Measurements from ENCODE around the gene TNFRSF6B.

TNFRSF6B gene

GRCh38 chr20:63651942-63652191 lies 44.6 kb upstream of the TNFRSF6B start:
- TF ChIP-seq SPI1 (IDR thresholded peaks at IDR 0.05; ENCODE audit: borderline replicate concordance, low read depth) (no peak), GABPA (IDR thresholded peaks at IDR 0.05; ENCODE audit: low read depth) (no peak)
- H3K4me3 ChIP-seq (replicated peaks; ENCODE audit: insufficient read depth, low read length), result no peak overlapping the region
- DNase-seq (ENCODE audit: low read depth in 1 of 2, low spot score in 1 of 2), result no peak
- H3K27ac ChIP-seq (replicated peaks), result no peak overlapping the region
- peaks cover 8% of the 10 kb centered on the region for H3K27me3 ChIP-seq (ENCODE audit: insufficient read depth, poor library complexity, severe bottlenecking)

DNA sequence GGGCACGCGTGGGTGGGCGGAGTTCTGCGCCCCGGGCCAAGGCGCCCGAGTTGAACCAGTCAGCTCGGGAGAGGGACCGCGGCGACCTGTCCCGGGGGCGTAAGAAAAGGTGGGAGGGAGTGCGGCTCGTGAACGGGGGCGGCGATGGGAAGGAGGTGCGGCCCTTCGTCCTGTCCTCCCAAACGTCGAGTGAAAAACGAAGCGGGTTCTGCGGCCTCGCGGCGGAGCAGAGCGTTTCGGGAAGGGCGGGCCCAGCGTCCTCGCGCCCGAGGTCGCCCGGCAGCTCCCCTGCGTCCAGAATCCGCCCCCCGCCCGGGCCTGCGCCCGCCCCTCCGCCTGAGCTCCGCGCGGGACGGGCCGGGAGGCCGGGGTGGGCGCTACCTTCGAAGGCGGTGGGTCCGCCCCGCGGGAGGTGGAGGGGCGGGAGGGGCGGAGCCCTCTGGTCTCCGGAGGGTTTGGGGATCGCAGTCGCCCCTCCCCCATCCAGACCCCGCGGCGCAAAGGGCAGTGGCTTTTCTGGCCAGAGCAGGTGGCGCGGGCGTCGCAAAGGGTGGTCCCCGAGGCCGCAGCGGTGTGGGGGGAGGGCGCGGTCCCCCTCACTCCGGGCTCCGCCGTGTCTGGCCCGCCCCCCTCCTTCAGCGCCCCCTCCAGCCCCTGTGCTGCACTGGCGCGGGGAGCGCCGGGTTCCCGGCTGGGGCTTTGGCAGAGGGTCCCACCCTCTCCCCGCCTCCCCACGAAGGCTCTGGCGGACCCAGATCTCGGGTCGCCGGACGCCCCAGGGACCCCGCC lies 44.1 kb upstream of the TNFRSF6B start:
- no peak overlapping the region for H3K4me3 ChIP-seq (replicated peaks; ENCODE audit: insufficient read depth, low read length)

GRCh38 chr20:63653041-63653973 lies 43.1 kb upstream of the TNFRSF6B start, which contains the start of gene STMN3:
TSS of gene STMN3 (minus strand) at chr20:63653424. CDS start at chr20:63653345, 79 bp downstream.
- peak within 1 kb of the TSS; percentile 16; the same call in 1 of the 2 replicates for H3K4me3 ChIP-seq (replicated peaks; ENCODE audit: insufficient read depth, low read length)
- peaks cover 8% of the 10 kb centered on the region for H3K27me3 ChIP-seq (ENCODE audit: insufficient read depth, poor library complexity, severe bottlenecking)
- no peak within 1 kb of the TSS for H3K27ac ChIP-seq (replicated peaks)
- 0 out of 2 replicates have a peak, but pooled peaks have one; percentile 40 for TF ChIP-seq GABPA (IDR thresholded peaks at IDR 0.05; ENCODE audit: low read depth)
- TF ChIP-seq, protein P1, sequence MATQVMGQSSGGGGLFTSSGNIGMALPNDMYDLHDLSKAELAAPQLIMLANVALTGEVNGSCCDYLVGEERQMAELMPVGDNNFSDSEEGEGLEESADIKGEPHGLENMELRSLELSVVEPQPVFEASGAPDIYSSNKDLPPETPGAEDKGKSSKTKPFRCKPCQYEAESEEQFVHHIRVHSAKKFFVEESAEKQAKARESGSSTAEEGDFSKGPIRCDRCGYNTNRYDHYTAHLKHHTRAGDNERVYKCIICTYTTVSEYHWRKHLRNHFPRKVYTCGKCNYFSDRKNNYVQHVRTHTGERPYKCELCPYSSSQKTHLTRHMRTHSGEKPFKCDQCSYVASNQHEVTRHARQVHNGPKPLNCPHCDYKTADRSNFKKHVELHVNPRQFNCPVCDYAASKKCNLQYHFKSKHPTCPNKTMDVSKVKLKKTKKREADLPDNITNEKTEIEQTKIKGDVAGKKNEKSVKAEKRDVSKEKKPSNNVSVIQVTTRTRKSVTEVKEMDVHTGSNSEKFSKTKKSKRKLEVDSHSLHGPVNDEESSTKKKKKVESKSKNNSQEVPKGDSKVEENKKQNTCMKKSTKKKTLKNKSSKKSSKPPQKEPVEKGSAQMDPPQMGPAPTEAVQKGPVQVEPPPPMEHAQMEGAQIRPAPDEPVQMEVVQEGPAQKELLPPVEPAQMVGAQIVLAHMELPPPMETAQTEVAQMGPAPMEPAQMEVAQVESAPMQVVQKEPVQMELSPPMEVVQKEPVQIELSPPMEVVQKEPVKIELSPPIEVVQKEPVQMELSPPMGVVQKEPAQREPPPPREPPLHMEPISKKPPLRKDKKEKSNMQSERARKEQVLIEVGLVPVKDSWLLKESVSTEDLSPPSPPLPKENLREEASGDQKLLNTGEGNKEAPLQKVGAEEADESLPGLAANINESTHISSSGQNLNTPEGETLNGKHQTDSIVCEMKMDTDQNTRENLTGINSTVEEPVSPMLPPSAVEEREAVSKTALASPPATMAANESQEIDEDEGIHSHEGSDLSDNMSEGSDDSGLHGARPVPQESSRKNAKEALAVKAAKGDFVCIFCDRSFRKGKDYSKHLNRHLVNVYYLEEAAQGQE (IDR thresholded peaks at IDR 0.05; ENCODE audit: insufficient replicate concordance, low read depth), result peak; percentile 96
- TF ChIP-seq POLR2AphosphoS5 (IDR thresholded peaks at IDR 0.05; ENCODE audit: low read depth), result peak; percentile 40; the same call in 1 of the 2 replicates
- no peak for TF ChIP-seq SPI1 (IDR thresholded peaks at IDR 0.05; ENCODE audit: borderline replicate concordance, low read depth)
- no peak for TF ChIP-seq CTCF (IDR thresholded peaks at IDR 0.05; ENCODE audit: insufficient read depth, low read length)
- DNase-seq (ENCODE audit: low read depth in 1 of 2, low spot score in 1 of 2), result peak; percentile 83 to 91

More for the DNA sequence above, 44.1 kb upstream of the TNFRSF6B start:
- no peak overlapping the region for H3K27ac ChIP-seq (replicated peaks)
- no peak for DNase-seq (ENCODE audit: low read depth in 1 of 2, low spot score in 1 of 2)
- no peak for TF ChIP-seq CTCF (IDR thresholded peaks at IDR 0.05; ENCODE audit: insufficient read depth, low read length)
- no peak for TF ChIP-seq GABPA (IDR thresholded peaks at IDR 0.05; ENCODE audit: low read depth)
- TF ChIP-seq, protein P1 (IDR thresholded peaks at IDR 0.05; ENCODE audit: insufficient replicate concordance, low read depth), result no peak
- no peak for TF ChIP-seq SPI1 (IDR thresholded peaks at IDR 0.05; ENCODE audit: borderline replicate concordance, low read depth)
- TF ChIP-seq POLR2AphosphoS5 (IDR thresholded peaks at IDR 0.05; ENCODE audit: low read depth), result no peak
- peaks cover 8% of the 10 kb centered on the region for H3K27me3 ChIP-seq (ENCODE audit: insufficient read depth, poor library complexity, severe bottlenecking)
